HepG2 (cell line): Measurements from ENCODE around the gene FOSB. TPM values are rescaled to one million over a fixed set of nuclear protein-coding genes. Genes with fewer than 3 reads are reported as not detected.
A peak's percentile ranks its signal among the peaks of the same experiment; 100 is the strongest.

Experiments used
- GFI1 ChIP-seq: sonication (generic); formaldehyde crosslinking; IDR thresholded peaks from 2 replicates; pipeline ENCODE4 v1.5.0; 2020; ENCODE audit warnings: missing genetic modification reagents, mild to moderate bottlenecking, borderline replicate concordance
- MAX ChIP-seq: IDR thresholded peaks from 2 replicates; pipeline ENCODE4 v1.6.1; 2012; ENCODE audit warnings: inconsistent platforms
- RBFOX2 ChIP-seq: fragments of 200-400 bp; formaldehyde crosslinking; IDR thresholded peaks from 2 replicates; pipeline ENCODE4 v1.6.1; 2017; ENCODE audit warnings: low read depth, mild to moderate bottlenecking, low read length
- RBM39 ChIP-seq: fragments of 200-400 bp; formaldehyde crosslinking; IDR thresholded peaks from one replicate; pipeline ENCODE4 v1.6.1; 2018; ENCODE audit warnings: antibody characterized with exemption, mild to moderate bottlenecking, low read depth, low read length; ENCODE audit not compliant: poor library complexity, severe bottlenecking
- SNAPC4 ChIP-seq: sonication (generic); formaldehyde crosslinking; IDR thresholded peaks from 2 replicates; pipeline ENCODE4 v1.4.0; 2020; ENCODE audit warnings: mild to moderate bottlenecking, missing genetic modification reagents
- ZNF331 ChIP-seq: sonication (generic); formaldehyde crosslinking; IDR thresholded peaks from 2 replicates; pipeline ENCODE4 v1.4.0; 2020; ENCODE audit warnings: missing genetic modification reagents
- ZNF430 ChIP-seq: sonication (generic); formaldehyde crosslinking; IDR thresholded peaks from 2 replicates; pipeline ENCODE4 v1.9.0; 2021; ENCODE audit warnings: mild to moderate bottlenecking, missing genetic modification reagents
- ZNF605 ChIP-seq: sonication (generic); formaldehyde crosslinking; IDR thresholded peaks from 2 replicates; pipeline ENCODE4 v1.8.0; 2022; ENCODE audit warnings: mild to moderate bottlenecking, missing genetic modification reagents
- polyA plus RNA-seq, 8 experiments: library from polyadenylated mRNA; depleted of rRNA in 3 of 8; stranded (reverse) in 7 of 8; unstranded in 1 of 8; fragments of >200 nt; fragmentation: Illumina TruSeq in 4 of 8; extraction: Trizol in 4 of 8; gene quantifications; 2 replicates each; pipeline versions ENCODE4 v1.2.1 to v1.2.3, GENCODE V29; 2011 to 2016; ENCODE audit warnings: low read depth in 4 of 8, missing spikeins in 1 of 8, mixed read lengths in 1 of 8; ENCODE audit not compliant: insufficient read depth in 1 of 8
- total RNA-seq, 5 experiments: library from RNA; depleted of rRNA; stranded (reverse); fragments of >200 nt; fragmentation: Illumina TruSeq; extraction: Trizol; gene quantifications; 2 replicates each; pipeline ENCODE4 v1.2.3, GENCODE V29; 2016; ENCODE audit warnings: low read depth in 1 of 5

Gene FOSB
- total and polyA plus RNA-seq, 2 of the 13 experiments (the other 11 are each of a cell fraction or from before 2014, with no cell fraction given), result 2.8 to 6.0 TPM

GRCh38 chr19:45508417-45508860, 40.6 kb downstream of the FOSB start (continued):
- peak; percentile 25; the same call in 1 of the 2 replicates for TF ChIP-seq SNAPC4
- peak; percentile 21; the same call in 1 of the 2 replicates for TF ChIP-seq ZNF430
- TF ChIP-seq RBM39, result peak; percentile 35
- 0 out of 2 replicates have a peak, but pooled peaks have one; percentile 11 for TF ChIP-seq ZNF331
- TF ChIP-seq RBFOX2, result peak; percentile 64
- TF ChIP-seq MAX, result peak; percentile 27; the same call in 1 of the 2 replicates
- TF ChIP-seq GFI1, result peak; percentile 21; the same call in 1 of the 2 replicates
- TF ChIP-seq ZNF605, result peak; percentile 55; the same call in 1 of the 2 replicates
